GM19468 (cell line): ENCODE measurements around the gene FAM9C.

Source experiments
- ATAC-seq: cut with Tn5 transposase; IDR thresholded peaks from one replicate; pipeline ENCODE4 v1.9.1; 2021; ENCODE audit warnings: mild to moderate bottlenecking, moderate library complexity, moderate number of reproducible peaks; ENCODE audit not compliant: unreplicated experiment; ENCODE audit errors: extremely low read depth

The FAM9C gene

DNA sequence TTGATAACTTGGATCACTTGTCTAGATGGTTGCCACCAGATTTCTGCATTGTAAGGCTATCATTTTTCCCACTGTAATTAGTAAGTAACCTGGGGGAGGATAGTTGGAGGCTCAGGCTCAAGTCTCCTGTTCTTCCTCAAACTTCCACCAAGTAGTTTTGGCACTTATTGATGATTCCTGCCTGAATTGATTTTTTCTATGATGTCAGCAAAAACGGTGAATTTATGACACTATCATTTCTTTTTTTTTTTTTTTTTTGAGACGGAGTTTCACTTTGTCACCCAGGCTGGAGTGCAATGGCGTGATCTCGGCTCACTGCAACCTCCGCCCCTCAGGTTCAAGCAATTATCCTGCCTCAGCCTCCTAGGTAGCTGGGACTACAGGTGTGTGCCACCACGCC is 57.1 kb downstream of the FAM9C start:
- ATAC-seq, result no peak

DNA sequence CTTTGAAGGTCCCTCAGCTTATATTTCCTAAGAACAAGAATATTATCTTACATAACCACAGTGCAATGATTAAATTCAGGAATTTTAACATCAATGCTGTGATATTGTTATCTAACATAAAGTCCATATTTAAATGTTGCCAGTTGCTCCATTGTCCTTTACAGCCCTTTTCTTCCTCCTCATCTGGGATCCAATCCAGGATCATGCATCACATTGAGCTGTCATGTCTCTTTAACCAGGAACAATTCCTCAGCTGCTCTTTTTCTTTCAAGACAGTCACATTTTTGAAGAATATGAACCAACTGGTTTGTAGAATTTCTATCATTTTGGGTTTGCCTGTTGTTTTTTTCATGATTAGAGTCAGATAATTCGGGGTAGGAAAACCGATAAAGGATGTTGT is 57.5 kb downstream of the FAM9C start:
- ATAC-seq, result no peak

DNA sequence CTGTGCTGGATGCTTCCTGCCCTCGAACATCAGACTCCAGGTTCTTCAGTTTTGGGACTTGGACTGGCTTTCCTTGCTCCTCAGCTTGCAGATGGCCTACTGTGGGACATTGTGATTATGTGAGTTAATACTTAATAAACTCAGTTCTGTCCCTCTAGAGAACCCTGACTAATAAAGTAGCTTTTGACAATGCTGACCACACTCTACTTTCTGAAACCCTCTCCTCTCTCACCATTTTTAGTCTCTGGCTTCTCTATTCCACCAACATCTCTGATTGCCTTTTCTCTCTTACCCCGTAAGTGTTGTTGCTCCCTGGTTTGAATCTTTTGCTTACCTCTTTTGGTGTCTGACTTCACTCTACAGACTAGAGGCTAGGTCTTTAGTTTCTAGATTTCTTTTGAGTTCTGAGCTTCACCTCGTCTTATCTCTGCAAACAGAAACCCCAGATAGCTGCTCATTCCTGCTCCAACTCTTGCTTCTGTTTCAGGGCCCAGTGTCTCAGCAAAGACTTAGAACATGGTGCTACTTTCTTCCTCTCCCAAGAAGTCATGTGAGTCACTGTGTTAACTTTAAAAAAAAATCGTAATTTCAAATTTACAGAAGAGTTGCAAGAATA is 58.1 kb downstream of the FAM9C start:
- no peak for ATAC-seq
